ENCODE results near the gene TSHZ3. TPM values are rescaled to one million over a fixed set of nuclear protein-coding genes. Genes with fewer than 3 reads are reported as not detected.

TSHZ3 gene
- total and polyA plus RNA-seq, 2 of the 13 experiments (the other 11 are each of a cell fraction or from before 2014, with no cell fraction given), result not detected

DNA sequence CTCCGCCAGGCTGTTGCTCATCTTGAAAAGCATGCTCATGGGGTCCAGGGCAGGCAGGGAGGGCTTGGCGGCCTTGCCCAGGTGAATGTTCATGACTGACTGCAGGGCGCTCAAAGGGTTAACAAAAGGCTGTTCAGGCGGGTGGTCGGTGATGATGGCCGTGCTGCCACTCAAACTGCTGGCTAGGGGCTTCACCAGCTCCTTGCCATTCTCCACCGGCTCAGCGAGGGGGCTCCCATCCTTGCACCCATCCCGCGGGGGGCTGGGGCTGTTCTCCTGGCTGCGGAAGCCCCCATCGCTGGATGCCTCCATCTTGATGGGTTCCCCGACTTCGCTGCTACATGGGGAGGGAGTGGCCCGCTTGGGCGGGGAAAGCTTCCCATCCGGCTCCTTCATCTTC is 71.7 kb downstream of the TSHZ3 start:
- intact Hi-C loops (cut with micrococcal nuclease; ENCODE audit: unreplicated experiment), result no loop called here
- FAIRE-seq (no peak), DNase-seq (ENCODE audit: low spot score) (no peak), ATAC-seq (no peak)
- BruUV-seq (replicated peaks), result no TSS peak
- Histone ChIP-seq H3K4me3 (replicated peaks in 1 of 3; ENCODE audit: insufficient read depth in 1 of 3, low read depth in 2 of 3, low read length in 3 of 3) (no peak overlapping the region), H3K4me2 (ENCODE audit: low read depth, low read length) (no peak overlapping the region), H2AFZ (ENCODE audit: low read length) (no peak overlapping the region), H3K9me3 (ENCODE audit: low read length) (no peaks in the 10 kb centered on the region), H3K79me2 (ENCODE audit: insufficient read depth, low read length) (no peaks in the 10 kb centered on the region), H3K36me3 (replicated peaks in 1 of 2; ENCODE audit: control insufficient read depth in 1 of 2, insufficient read depth in 2 of 2, low read length in 2 of 2) (no peaks in the 10 kb centered on the region), H3K9ac (ENCODE audit: insufficient read depth, low read depth, low read length) (no peak overlapping the region), H3K27ac (ENCODE audit: extremely low read length, insufficient read depth, low read length) (no peak overlapping the region), H4K20me1 (ENCODE audit: insufficient read depth, low read length) (no peaks in the 10 kb centered on the region), H3K27me3 (ENCODE audit: control insufficient read depth in 1 of 2, insufficient read depth in 2 of 2, low read length in 2 of 2) (no peaks in the 10 kb centered on the region), H3K4me1 (ENCODE audit: insufficient read depth, low read length) (no peaks in the 10 kb centered on the region)
- 32% methylated on average over 6 of the region's 17 CpGs for WGBS (ENCODE audit: low lambda C conversion rate)
- ChIA-PET CTCF (ENCODE audit: low intra/inter-chr PET ratio, low total read pairs) (no interaction called here), POLR2A (no interaction called here)
- in situ Hi-C loops (cut with HindIII; ENCODE audit: extremely low pct_ligation_motif_present, low pct_unique_long_range_greater_than_20kb), result no loop called here
- no peak for TF ChIP-seq HNF4A (CRISPR knock-in tag; IDR thresholded peaks at IDR 0.05)
- TF ChIP-seq ZNF431 (CRISPR knock-in tag; IDR thresholded peaks at IDR 0.05; ENCODE audit: borderline replicate concordance, low read depth), result no peak
- no peak for TF ChIP-seq ZFAT (CRISPR knock-in tag; conservative IDR thresholded peaks at IDR 0.05)
- TF ChIP-seq FOXJ3 (CRISPR knock-in tag; IDR thresholded peaks at IDR 0.05; ENCODE audit: borderline replicate concordance), result no peak
- no peak for TF ChIP-seq ZXDC (CRISPR knock-in tag; IDR thresholded peaks at IDR 0.05)
- TF ChIP-seq, protein P1, sequence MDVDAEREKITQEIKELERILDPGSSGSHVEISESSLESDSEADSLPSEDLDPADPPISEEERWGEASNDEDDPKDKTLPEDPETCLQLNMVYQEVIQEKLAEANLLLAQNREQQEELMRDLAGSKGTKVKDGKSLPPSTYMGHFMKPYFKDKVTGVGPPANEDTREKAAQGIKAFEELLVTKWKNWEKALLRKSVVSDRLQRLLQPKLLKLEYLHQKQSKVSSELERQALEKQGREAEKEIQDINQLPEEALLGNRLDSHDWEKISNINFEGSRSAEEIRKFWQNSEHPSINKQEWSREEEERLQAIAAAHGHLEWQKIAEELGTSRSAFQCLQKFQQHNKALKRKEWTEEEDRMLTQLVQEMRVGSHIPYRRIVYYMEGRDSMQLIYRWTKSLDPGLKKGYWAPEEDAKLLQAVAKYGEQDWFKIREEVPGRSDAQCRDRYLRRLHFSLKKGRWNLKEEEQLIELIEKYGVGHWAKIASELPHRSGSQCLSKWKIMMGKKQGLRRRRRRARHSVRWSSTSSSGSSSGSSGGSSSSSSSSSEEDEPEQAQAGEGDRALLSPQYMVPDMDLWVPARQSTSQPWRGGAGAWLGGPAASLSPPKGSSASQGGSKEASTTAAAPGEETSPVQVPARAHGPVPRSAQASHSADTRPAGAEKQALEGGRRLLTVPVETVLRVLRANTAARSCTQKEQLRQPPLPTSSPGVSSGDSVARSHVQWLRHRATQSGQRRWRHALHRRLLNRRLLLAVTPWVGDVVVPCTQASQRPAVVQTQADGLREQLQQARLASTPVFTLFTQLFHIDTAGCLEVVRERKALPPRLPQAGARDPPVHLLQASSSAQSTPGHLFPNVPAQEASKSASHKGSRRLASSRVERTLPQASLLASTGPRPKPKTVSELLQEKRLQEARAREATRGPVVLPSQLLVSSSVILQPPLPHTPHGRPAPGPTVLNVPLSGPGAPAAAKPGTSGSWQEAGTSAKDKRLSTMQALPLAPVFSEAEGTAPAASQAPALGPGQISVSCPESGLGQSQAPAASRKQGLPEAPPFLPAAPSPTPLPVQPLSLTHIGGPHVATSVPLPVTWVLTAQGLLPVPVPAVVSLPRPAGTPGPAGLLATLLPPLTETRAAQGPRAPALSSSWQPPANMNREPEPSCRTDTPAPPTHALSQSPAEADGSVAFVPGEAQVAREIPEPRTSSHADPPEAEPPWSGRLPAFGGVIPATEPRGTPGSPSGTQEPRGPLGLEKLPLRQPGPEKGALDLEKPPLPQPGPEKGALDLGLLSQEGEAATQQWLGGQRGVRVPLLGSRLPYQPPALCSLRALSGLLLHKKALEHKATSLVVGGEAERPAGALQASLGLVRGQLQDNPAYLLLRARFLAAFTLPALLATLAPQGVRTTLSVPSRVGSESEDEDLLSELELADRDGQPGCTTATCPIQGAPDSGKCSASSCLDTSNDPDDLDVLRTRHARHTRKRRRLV (CRISPR knock-in tag; IDR thresholded peaks at IDR 0.05), result no peak
- TF ChIP-seq, protein P2, sequence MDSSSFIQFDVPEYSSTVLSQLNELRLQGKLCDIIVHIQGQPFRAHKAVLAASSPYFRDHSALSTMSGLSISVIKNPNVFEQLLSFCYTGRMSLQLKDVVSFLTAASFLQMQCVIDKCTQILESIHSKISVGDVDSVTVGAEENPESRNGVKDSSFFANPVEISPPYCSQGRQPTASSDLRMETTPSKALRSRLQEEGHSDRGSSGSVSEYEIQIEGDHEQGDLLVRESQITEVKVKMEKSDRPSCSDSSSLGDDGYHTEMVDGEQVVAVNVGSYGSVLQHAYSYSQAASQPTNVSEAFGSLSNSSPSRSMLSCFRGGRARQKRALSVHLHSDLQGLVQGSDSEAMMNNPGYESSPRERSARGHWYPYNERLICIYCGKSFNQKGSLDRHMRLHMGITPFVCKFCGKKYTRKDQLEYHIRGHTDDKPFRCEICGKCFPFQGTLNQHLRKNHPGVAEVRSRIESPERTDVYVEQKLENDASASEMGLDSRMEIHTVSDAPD (CRISPR knock-in tag; IDR thresholded peaks at IDR 0.05), result no peak
- no peak for TF ChIP-seq SMC3 (IDR thresholded peaks at IDR 0.05; ENCODE audit: low read length)
- no peak for TF ChIP-seq RFX5 (IDR thresholded peaks at IDR 0.05; ENCODE audit: low read depth, low read length)
- TF ChIP-seq, protein P3, sequence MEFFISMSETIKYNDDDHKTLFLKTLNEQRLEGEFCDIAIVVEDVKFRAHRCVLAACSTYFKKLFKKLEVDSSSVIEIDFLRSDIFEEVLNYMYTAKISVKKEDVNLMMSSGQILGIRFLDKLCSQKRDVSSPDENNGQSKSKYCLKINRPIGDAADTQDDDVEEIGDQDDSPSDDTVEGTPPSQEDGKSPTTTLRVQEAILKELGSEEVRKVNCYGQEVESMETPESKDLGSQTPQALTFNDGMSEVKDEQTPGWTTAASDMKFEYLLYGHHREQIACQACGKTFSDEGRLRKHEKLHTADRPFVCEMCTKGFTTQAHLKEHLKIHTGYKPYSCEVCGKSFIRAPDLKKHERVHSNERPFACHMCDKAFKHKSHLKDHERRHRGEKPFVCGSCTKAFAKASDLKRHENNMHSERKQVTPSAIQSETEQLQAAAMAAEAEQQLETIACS (CRISPR knock-in tag; IDR thresholded peaks at IDR 0.05), result no peak
- TF ChIP-seq ZNF816 (CRISPR knock-in tag; IDR thresholded peaks at IDR 0.05; ENCODE audit: borderline replicate concordance), result no peak
- no peak for TF ChIP-seq ZNF543 (CRISPR knock-in tag; IDR thresholded peaks at IDR 0.05)
- TF ChIP-seq IRX3 (CRISPR knock-in tag; IDR thresholded peaks at IDR 0.05; ENCODE audit: borderline replicate concordance, low read depth), result no peak
- no peak for TF ChIP-seq ZEB1 (IDR thresholded peaks at IDR 0.05; ENCODE audit: insufficient replicate concordance, low read depth)

Measured in HepG2 (cell line).